SK-N-SH (cell line): ENCODE data around the gene ZEB2. TPM values are rescaled to one million over a fixed set of nuclear protein-coding genes. Genes with fewer than 3 reads are reported as not detected.

Experiments used
- CTCF ChIA-PET: fragments of 300-600, 350-600 bp; formaldehyde crosslinking; extraction: SDS; loops from one replicate; lab custom pipeline; 2021; lab: Yijun Ruan, JAX
- POLR2A ChIA-PET: fragments of 350-600 bp; sonication (Branson Sonifier 250); formaldehyde crosslinking; extraction: SDS; loops from one replicate; lab custom pipeline; 2020; ENCODE audit warnings: antibody characterized with exemption, inconsistent platforms; lab: Yijun Ruan, JAX
- DNase-seq: peaks from one replicate; pipeline ENCODE4 v3.0.0; 2012
- H2AFZ ChIP-seq: fragments of 200-600 bp; sonication (generic); 2 replicates; pipeline ENCODE4 v1.8.1; 2016; ENCODE audit warnings: antibody characterized with exemption, mild to moderate bottlenecking, low read depth
- H3F3A ChIP-seq: fragments of 200-600 bp; sonication (generic); replicated peaks from 2 replicates; pipeline ENCODE3; 2016; ENCODE audit warnings: antibody characterized with exemption, mild to moderate bottlenecking; ENCODE audit not compliant: insufficient read depth
- H3K27ac ChIP-seq, 2 experiments: fragments of 200-500 bp in 1 of 2; fragments of 200-600 bp in 1 of 2; sonication (Bioruptor generic) in 1 of 2; sonication (generic), shearing (Covaris generic) in 1 of 2; 2 replicates each; pipeline versions ENCODE4 v1.5.1 to v1.6.1; 2014 to 2016; ENCODE audit warnings: low read depth in 2 of 2, inconsistent platforms in 1 of 2, low read length in 1 of 2, mild to moderate bottlenecking in 1 of 2, mixed read lengths in 1 of 2
- H3K27me3 ChIP-seq: fragments of 200-600 bp; sonication (generic), shearing (Covaris generic); 2 replicates; pipeline ENCODE4 v1.6.1; 2016; ENCODE audit warnings: mixed run types; ENCODE audit not compliant: insufficient read depth
- H3K36me3 ChIP-seq, 2 experiments: fragments of 200-500 bp in 1 of 2; fragments of 200-600 bp in 1 of 2; sonication (Bioruptor generic) in 1 of 2; sonication (generic) in 1 of 2; replicated peaks in 1 of 2; 2 replicates each; pipeline versions ENCODE3 to v1.5.1; 2014 to 2016; ENCODE audit warnings: low read length in 1 of 2, mild to moderate bottlenecking in 1 of 2; ENCODE audit not compliant: insufficient read depth in 2 of 2, control insufficient read depth in 1 of 2
- H3K4me1 ChIP-seq, 2 experiments: fragments of 200-500 bp in 1 of 2; fragments of 200-600 bp in 1 of 2; sonication (Bioruptor generic) in 1 of 2; sonication (generic), shearing (Covaris generic) in 1 of 2; 2 replicates each; pipeline versions ENCODE4 v1.5.1 to v1.6.1; 2014 to 2016; ENCODE audit warnings: low read depth in 1 of 2, low read length in 1 of 2, mixed run types in 1 of 2; ENCODE audit not compliant: insufficient read depth in 2 of 2, control insufficient read depth in 1 of 2
- H3K4me2 ChIP-seq: fragments of 200-600 bp; sonication (generic), shearing (Covaris generic); 2 replicates; pipeline ENCODE4 v1.6.1; 2017; ENCODE audit warnings: mixed run types
- H3K4me3 ChIP-seq, 2 experiments: fragments of 200-500 bp in 1 of 2; fragments of 200-600 bp in 1 of 2; sonication (Bioruptor generic) in 1 of 2; sonication (generic), shearing (Covaris generic) in 1 of 2; 2 replicates each; pipeline versions ENCODE4 v1.5.1 to v1.8.1; 2014 to 2016; ENCODE audit warnings: low read depth in 2 of 2, inconsistent platforms in 1 of 2, low read length in 1 of 2, mild to moderate bottlenecking in 1 of 2, mixed read lengths in 1 of 2, moderate library complexity in 1 of 2
- H3K79me2 ChIP-seq: fragments of 200-600 bp; sonication (generic); 2 replicates; pipeline ENCODE4 v1.8.1; 2017; ENCODE audit warnings: mild to moderate bottlenecking; ENCODE audit not compliant: insufficient read depth
- H3K9ac ChIP-seq: fragments of 200-600 bp; sonication (generic); 2 replicates; pipeline ENCODE4 v1.6.1; 2017; ENCODE audit warnings: mixed run types
- H3K9me2 ChIP-seq: fragments of 200-600 bp; sonication (generic); 2 replicates; pipeline ENCODE4 v1.6.1; 2017; ENCODE audit warnings: mixed run types
- H3K9me3 ChIP-seq: fragments of 200-600 bp; sonication (generic); 2 replicates; pipeline ENCODE4 v1.6.1; 2017; ENCODE audit warnings: mixed run types, mild to moderate bottlenecking, moderate library complexity
- H4K20me1 ChIP-seq: fragments of 200-600 bp; sonication (generic); 2 replicates; pipeline ENCODE4 v1.6.1; 2017; ENCODE audit warnings: mild to moderate bottlenecking, mixed run types; ENCODE audit not compliant: insufficient read depth
- MXI1 ChIP-seq: IDR thresholded peaks from 2 replicates; pipeline ENCODE4 v1.6.1; 2012; ENCODE audit warnings: mild to moderate bottlenecking, low read depth, low read length, improper control_type of control experiment
- PBX3 ChIP-seq: IDR thresholded peaks from 2 replicates; pipeline ENCODE4; 2012
- RCOR1 ChIP-seq: fragments of 150-350 bp; IDR thresholded peaks from 2 replicates; pipeline ENCODE4 v1.6.1; 2017; ENCODE audit warnings: antibody characterized with exemption, low read length
- REST ChIP-seq: IDR thresholded peaks from 2 replicates; pipeline ENCODE4 v1.6.1; 2012; ENCODE audit warnings: mild to moderate bottlenecking, low read depth, low read length, moderate library complexity
- TEAD4 ChIP-seq: IDR thresholded peaks from 2 replicates; pipeline ENCODE4 v1.4.0; 2012; ENCODE audit warnings: mild to moderate bottlenecking, borderline replicate concordance; ENCODE audit not compliant: insufficient read depth
- YY1 ChIP-seq: IDR thresholded peaks from 2 replicates; pipeline ENCODE4 v1.4.0; 2012; ENCODE audit warnings: low read depth, mild to moderate bottlenecking
- ZBTB33 ChIP-seq: IDR thresholded peaks from 2 replicates; pipeline ENCODE4 v1.4.0; 2012; ENCODE audit warnings: low read depth, borderline replicate concordance
- WGBS: methylation state at CpG from one replicate; pipeline ENCODE4 v1.1.6; 2017; ENCODE audit warnings: low lambda C conversion rate; 5-methylcytosine and 5-hydroxymethylcytosine counted together
- polyA plus RNA-seq, 3 experiments: library from polyadenylated mRNA; depleted of rRNA; stranded (reverse); fragments of >200 nt; gene quantifications; 2 replicates each; pipeline ENCODE4 v1.2.3, GENCODE V29; 2012

Gene ZEB2
- polyA plus RNA-seq, 1 of the 3 experiments (the other 2 are of a cell fraction) = 16.3 TPM

GRCh38 chr2:144438801-144439631, 80.9 kb downstream of the ZEB2 start:
- Histone ChIP-seq H2AFZ (no peak overlapping the region), H4K20me1 (peaks cover 23% of the 10 kb centered on the region; the same call in 1 of the 2 replicates), H3K36me3 (peaks cover 2 to 39% of the 10 kb centered on the region in 2 experiments)
- peak; percentile 17 for DNase-seq
- TF ChIP-seq RCOR1 = no peak
- TF ChIP-seq ZBTB33 = no peak
- TF ChIP-seq MXI1 = peak; percentile 24; the same call in 1 of the 2 replicates
- TF ChIP-seq YY1 = no peak
- no peak for TF ChIP-seq REST
- no peak for TF ChIP-seq PBX3
- TF ChIP-seq, all 33 proteins: peak for 1
- WGBS = 86% methylated on average over 8 of the region's 8 CpGs
- Histone ChIP-seq H3K9me3 (no peaks in the 10 kb centered on the region), H3K79me2 (peaks cover 74% of the 10 kb centered on the region), H3K4me1 (peaks cover 15 to 28% of the 10 kb centered on the region in 2 experiments; a peak in 3 of 4 replicates), H3K9me2 (no peaks in the 10 kb centered on the region), H3F3A (peaks cover 4% of the 10 kb centered on the region), H3K4me3 (no peak overlapping the region), H3K4me2 (no peak overlapping the region), H3K27me3 (no peaks in the 10 kb centered on the region), H3K9ac (no peak overlapping the region), H3K27ac (peak overlapping the region in 1 of 2 experiments; percentile 90; a peak in 2 of 4 replicates)
- POLR2A ChIA-PET = no interaction called here
- CTCF ChIA-PET = interaction anchor here (1.0 to 1.2 kb wide), 2 partner anchors 10 to 753 kb away, joined by 3 to 5 read pairs; no protein-coding TSS in a partner anchor

- no peaks in the 10 kb centered on the region for H3K9me3 ChIP-seq
- WGBS = 84% methylated on average over 4 of the region's 4 CpGs
- H4K20me1 ChIP-seq = peaks cover 35% of the 10 kb centered on the region; the same call in 1 of the 2 replicates
- H3K4me3 ChIP-seq = no peak overlapping the region
- DNase-seq = no peak
- CTCF ChIA-PET = interaction anchor here (0.6 to 1.1 kb wide), 2 partner anchors 15 to 32 kb away, joined by 4 to 5 read pairs; no protein-coding TSS in a partner anchor
- H3K9ac ChIP-seq = no peak overlapping the region
- no peak overlapping the region for H3K27ac ChIP-seq
- H3K9me2 ChIP-seq = no peaks in the 10 kb centered on the region
- POLR2A ChIA-PET = no interaction called here
- no peak for TF ChIP-seq TEAD4
- peaks cover 15 to 22% of the 10 kb centered on the region in 2 experiments; a peak in 3 of 4 replicates for H3K4me1 ChIP-seq
- no peak overlapping the region for H3K4me2 ChIP-seq
- H3F3A ChIP-seq = peaks cover 2% of the 10 kb centered on the region
- H3K36me3 ChIP-seq = peaks cover 0 to 37% of the 10 kb centered on the region in 2 experiments
- no peak overlapping the region for H2AFZ ChIP-seq
- peaks cover 79% of the 10 kb centered on the region for H3K79me2 ChIP-seq
- no peaks in the 10 kb centered on the region for H3K27me3 ChIP-seq
Measured at GRCh38 chr2:144437636-144438035, 82.3 kb downstream of the ZEB2 start.
